Transverse colon (tissue), 3 donors: ENCODE measurements around the gene CMTM7.

Experiments used
- EP300 ChIP-seq: sonication (generic); formaldehyde crosslinking; IDR thresholded peaks from one replicate; pipeline ENCODE4 v1.6.1; 2017; ENCODE audit warnings: antibody characterized with exemption, low read depth
- POLR2A ChIP-seq: fragments of 450-650 bp; IDR thresholded peaks from one replicate; pipeline ENCODE4 v1.6.1; 2016; ENCODE audit warnings: antibody characterized with exemption, mild to moderate bottlenecking, moderate library complexity
- TF ChIP-seq, protein P1 (sequence below), 5 experiments: fragments of 200-600 bp in 3 of 5; fragments of 450-650 bp in 2 of 5; sonication (generic) in 3 of 5; IDR thresholded peaks; 1 replicate in 2 of 5; 2 replicates in 3 of 5; pipeline ENCODE4 v1.5.1; 2016 to 2017; ENCODE audit warnings: antibody characterized with exemption in 5 of 5, inconsistent platforms in 3 of 5, mild to moderate bottlenecking in 2 of 5, moderate library complexity in 1 of 5

DNA sequence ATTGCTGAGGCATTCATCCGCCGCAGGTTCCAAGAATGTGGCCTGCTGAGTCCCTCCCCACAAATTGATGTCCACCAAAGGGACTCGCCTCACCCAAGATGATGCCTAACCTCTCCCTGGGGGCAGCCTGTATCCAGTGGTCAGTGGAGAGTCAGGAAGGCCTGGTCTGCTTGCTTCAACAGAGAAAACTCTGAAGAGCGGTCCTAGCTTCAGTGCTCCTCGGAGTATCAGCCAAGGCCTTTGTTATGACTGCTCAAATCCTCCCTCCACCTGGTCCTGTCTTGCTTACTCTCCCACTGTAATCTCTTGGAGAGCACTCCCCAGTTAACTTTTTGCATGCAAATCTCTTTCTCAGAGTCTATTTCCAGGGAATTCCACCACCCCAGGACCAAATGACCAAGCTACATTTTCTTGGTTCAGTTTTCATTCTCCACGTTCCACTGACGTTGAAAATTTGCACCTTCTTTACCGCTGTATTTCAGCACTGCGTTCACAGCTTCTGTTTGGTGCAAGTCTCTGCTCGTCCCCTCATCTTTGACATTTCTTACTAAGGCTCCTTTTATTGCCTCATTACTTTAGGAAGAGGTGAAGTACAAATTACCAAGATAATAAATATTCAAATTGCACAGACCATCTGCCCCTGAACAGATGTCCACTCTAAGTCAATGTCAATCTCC, 22.3 kb downstream of the CMTM7 start:
- TF ChIP-seq, protein P1, sequence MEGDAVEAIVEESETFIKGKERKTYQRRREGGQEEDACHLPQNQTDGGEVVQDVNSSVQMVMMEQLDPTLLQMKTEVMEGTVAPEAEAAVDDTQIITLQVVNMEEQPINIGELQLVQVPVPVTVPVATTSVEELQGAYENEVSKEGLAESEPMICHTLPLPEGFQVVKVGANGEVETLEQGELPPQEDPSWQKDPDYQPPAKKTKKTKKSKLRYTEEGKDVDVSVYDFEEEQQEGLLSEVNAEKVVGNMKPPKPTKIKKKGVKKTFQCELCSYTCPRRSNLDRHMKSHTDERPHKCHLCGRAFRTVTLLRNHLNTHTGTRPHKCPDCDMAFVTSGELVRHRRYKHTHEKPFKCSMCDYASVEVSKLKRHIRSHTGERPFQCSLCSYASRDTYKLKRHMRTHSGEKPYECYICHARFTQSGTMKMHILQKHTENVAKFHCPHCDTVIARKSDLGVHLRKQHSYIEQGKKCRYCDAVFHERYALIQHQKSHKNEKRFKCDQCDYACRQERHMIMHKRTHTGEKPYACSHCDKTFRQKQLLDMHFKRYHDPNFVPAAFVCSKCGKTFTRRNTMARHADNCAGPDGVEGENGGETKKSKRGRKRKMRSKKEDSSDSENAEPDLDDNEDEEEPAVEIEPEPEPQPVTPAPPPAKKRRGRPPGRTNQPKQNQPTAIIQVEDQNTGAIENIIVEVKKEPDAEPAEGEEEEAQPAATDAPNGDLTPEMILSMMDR (IDR thresholded peaks at IDR 0.05): no peak
- TF ChIP-seq POLR2A: no peak
- TF ChIP-seq EP300: no peak
